Adrenal gland (tissue), 5 donors: ENCODE measurements around the gene NDUFB6.

Experiments
- POLR2A ChIP-seq, 2 donors: fragments of 450-650 bp; IDR thresholded peaks; one replicate each; pipeline ENCODE4 v1.6.1; 2017; ENCODE audit warnings: antibody characterized with exemption in 2 of 2, mild to moderate bottlenecking in 2 of 2, moderate library complexity in 1 of 2
- TF ChIP-seq, protein P1 (sequence below), 6 experiments: fragments of 450-650 bp in 4 of 6; fragments of 200-600 bp in 2 of 6; sonication (generic) in 1 of 6; IDR thresholded peaks; 1 replicate in 5 of 6; 2 replicates in 1 of 6; pipeline versions ENCODE4 v1.5.1 to v1.8.0; 2016 to 2021; ENCODE audit warnings: antibody characterized with exemption in 6 of 6, mild to moderate bottlenecking in 2 of 6, moderate library complexity in 1 of 6
- donor health status: DM: no; HTN: no; CAD: no.

DNA sequence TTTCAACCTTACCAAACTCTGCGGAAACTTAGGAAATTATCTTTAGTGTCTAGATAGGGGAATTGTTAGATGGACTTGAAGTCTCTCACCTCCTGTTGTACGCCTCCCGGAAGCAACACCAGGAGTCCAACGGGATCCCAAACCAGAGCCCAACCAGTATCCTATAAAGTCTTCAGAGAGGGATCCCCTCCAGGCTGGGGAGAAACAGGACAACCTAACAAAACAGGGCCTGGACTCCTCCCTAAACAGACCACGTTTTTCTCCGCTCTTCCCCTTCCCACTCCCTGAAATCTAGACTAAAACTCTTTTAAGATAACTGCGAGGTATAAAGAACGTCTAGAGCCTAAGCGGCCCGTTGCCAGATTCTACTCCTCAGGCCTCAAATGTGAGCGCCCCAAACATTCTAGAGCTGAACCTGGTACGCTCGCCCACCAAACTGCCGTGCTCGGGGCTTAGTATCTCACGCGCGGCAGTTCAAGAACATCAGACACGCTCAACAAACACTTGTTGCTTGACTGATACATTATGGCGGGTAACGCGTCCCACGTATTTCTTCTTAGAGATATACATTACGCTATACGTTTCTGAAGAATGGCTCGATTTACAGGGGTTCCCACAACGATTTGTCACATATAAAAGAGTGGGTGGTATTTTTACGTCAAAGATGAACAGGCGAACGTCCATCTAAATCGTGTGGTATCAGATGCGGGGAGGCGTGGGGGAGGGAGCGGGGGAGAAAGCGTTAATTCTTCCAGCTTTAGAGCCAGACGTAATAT is 21.5 kb downstream of the NDUFB6 start:
- TF ChIP-seq, protein P1, sequence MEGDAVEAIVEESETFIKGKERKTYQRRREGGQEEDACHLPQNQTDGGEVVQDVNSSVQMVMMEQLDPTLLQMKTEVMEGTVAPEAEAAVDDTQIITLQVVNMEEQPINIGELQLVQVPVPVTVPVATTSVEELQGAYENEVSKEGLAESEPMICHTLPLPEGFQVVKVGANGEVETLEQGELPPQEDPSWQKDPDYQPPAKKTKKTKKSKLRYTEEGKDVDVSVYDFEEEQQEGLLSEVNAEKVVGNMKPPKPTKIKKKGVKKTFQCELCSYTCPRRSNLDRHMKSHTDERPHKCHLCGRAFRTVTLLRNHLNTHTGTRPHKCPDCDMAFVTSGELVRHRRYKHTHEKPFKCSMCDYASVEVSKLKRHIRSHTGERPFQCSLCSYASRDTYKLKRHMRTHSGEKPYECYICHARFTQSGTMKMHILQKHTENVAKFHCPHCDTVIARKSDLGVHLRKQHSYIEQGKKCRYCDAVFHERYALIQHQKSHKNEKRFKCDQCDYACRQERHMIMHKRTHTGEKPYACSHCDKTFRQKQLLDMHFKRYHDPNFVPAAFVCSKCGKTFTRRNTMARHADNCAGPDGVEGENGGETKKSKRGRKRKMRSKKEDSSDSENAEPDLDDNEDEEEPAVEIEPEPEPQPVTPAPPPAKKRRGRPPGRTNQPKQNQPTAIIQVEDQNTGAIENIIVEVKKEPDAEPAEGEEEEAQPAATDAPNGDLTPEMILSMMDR (IDR thresholded peaks at IDR 0.05): no peak
- TF ChIP-seq POLR2A (IDR thresholded peaks at IDR 0.05): peak in 1 of 2 donors; percentile 13
